Measurements from ENCODE around the gene ESPNL.
"Not testable (repeated sequence)": the region's sequence is repeated elsewhere in the genome, so short reads cannot be mapped to it uniquely, and the experiment has no call there.

ESPNL gene

GRCh38 chr2:238100049-238100820, at the start of gene ESPNL:
TSS of gene ESPNL (plus strand) at chr2:238100340. CDS start at chr2:238100420, 80 bp downstream.
- Histone ChIP-seq H3K27ac (peak within 1 kb of the TSS; percentile 60), H3K9me3 (ENCODE audit: severe bottlenecking) (no peaks in the 10 kb centered on the region), H3K4me3 (ENCODE audit: low read depth, low read length) (peak within 1 kb of the TSS; percentile 48), H3K27me3 (ENCODE audit: insufficient read depth, low read depth, severe bottlenecking) (no peaks in the 10 kb centered on the region), H3K36me3 (no peaks in the 10 kb centered on the region)
- TF ChIP-seq, protein P1, sequence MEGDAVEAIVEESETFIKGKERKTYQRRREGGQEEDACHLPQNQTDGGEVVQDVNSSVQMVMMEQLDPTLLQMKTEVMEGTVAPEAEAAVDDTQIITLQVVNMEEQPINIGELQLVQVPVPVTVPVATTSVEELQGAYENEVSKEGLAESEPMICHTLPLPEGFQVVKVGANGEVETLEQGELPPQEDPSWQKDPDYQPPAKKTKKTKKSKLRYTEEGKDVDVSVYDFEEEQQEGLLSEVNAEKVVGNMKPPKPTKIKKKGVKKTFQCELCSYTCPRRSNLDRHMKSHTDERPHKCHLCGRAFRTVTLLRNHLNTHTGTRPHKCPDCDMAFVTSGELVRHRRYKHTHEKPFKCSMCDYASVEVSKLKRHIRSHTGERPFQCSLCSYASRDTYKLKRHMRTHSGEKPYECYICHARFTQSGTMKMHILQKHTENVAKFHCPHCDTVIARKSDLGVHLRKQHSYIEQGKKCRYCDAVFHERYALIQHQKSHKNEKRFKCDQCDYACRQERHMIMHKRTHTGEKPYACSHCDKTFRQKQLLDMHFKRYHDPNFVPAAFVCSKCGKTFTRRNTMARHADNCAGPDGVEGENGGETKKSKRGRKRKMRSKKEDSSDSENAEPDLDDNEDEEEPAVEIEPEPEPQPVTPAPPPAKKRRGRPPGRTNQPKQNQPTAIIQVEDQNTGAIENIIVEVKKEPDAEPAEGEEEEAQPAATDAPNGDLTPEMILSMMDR (IDR thresholded peaks at IDR 0.05; ENCODE audit: low read depth, low read length) = no peak
- peak; percentile 86 for DNase-seq

DNA sequence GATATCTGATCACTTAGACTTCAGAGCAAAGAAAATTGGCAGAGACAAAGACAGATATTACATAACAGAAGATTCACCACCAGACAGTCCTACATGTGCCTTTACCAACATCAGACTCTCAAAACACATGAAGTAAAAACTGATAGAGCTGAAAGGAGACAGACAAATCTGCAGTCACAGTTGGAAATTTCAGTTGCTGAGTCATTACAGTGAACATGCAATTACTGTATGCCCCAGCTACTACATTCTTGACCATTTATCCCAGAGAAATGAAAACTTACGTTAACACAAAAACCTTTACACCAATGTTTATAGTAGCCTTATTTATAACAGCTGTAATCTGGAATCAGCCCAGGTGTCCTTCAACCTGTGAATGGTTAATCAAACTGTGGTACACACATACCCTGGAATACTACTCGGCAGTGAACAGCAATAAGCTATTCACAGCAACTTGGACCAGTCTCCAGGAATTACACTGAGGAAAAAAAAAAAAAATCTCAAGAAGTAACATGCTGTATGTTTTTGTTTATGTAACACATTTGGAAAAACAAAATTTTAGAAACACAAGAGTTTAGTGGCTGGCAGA, 46.9 kb upstream of the ESPNL start:
- Histone ChIP-seq H3K27ac (no peak overlapping the region), H3K4me3 (ENCODE audit: low read depth, low read length) (no peak overlapping the region), H3K36me3 (no peaks in the 10 kb centered on the region), H3K27me3 (ENCODE audit: insufficient read depth, low read depth, severe bottlenecking) (no peaks in the 10 kb centered on the region), H3K9me3 (ENCODE audit: severe bottlenecking) (peaks cover 3% of the 10 kb centered on the region)
- TF ChIP-seq, protein P1 (IDR thresholded peaks at IDR 0.05; ENCODE audit: low read depth, low read length) = no peak
- DNase-seq = no peak

DNA sequence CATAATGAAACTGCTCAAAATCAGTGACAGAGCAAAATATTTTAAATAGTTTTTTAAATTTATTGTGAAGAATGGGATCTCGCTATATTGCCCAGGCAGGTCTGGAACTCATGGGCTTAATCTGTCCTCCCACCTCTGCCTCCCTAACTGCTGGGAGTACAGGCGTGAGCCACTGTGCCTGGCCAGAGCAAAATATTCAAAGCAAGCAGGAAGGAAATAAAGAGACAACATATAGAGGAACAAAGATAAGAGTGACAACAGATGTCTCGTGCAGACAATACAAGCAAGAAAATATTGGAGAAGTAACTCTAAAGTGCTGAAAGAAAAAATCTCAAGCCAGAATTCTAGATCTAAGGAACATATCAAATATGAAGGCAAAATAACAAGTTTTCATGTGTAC, 44.3 kb upstream of the ESPNL start:
- Histone ChIP-seq H3K27ac (no peak overlapping the region), H3K27me3 (ENCODE audit: insufficient read depth, low read depth, severe bottlenecking) (no peaks in the 10 kb centered on the region), H3K9me3 (ENCODE audit: severe bottlenecking) (no peaks in the 10 kb centered on the region), H3K4me3 (ENCODE audit: low read depth, low read length) (no peak overlapping the region), H3K36me3 (no peaks in the 10 kb centered on the region)
- no peak for DNase-seq
- TF ChIP-seq, protein P1 (IDR thresholded peaks at IDR 0.05; ENCODE audit: low read depth, low read length) = no peak

DNA sequence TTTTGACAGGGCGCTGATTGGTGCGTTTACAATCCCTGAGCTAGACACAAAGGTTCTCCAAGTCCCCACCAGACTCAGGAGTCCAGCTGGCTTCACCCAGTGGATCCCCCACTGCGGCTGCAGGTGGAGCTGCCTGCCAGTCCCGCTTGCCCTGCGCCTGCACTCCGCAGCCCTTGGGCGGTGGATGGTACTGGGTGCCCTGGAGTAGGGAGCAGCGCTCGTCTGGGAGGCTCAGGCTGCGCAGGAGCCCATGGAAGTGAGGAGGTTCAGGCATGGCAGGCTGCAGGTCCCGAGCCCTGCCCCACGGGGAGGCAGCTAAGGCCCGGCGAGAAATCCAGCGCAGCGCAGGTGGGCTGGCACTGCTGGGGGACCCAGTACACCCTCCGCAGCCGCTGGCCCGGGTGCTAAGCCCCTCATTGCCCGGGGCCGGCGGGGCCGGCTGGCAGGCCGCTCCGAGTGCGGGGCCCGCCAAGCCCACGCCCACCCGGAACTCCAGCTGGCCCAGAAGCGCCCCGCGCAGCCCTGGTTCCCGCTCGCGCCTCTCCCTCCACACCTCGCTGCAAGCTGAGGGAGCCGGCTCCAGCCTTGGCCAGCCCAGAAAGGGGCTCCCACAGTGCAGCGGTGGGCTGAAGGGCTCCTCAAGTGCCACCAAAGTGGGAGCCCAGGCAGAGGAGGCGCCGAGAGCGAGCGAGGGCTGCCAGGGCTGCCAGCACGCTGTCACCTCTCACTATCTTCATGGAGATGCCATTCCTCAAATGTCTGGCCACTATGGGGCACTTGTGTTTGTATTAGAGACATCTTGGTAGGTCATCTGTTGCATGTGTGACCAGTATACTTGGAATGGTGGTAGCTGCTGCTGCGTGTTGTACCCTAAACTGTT, 42.2 kb upstream of the ESPNL start:
- H3K9me3 ChIP-seq (ENCODE audit: severe bottlenecking); H3K27me3 ChIP-seq (ENCODE audit: insufficient read depth, low read depth, severe bottlenecking); H3K27ac ChIP-seq; H3K4me3 ChIP-seq (ENCODE audit: low read depth, low read length); H3K36me3 ChIP-seq; DNase-seq: not testable (repeated sequence)

GRCh38 chr2:238059505-238059904, 40.6 kb upstream of the ESPNL start:
- Histone ChIP-seq H3K27me3 (ENCODE audit: insufficient read depth, low read depth, severe bottlenecking) (no peaks in the 10 kb centered on the region), H3K9me3 (ENCODE audit: severe bottlenecking) (no peaks in the 10 kb centered on the region), H3K27ac (peak overlapping the region; percentile 92), H3K4me3 (ENCODE audit: low read depth, low read length) (peak overlapping the region; percentile 80), H3K36me3 (peaks cover under 1% of the 10 kb centered on the region)
- TF ChIP-seq, protein P1 (IDR thresholded peaks at IDR 0.05; ENCODE audit: low read depth, low read length) = no peak
- no peak for DNase-seq

- H3K4me3 ChIP-seq (ENCODE audit: low read depth, low read length) = peak overlapping the region; percentile 80
- TF ChIP-seq, protein P1 (IDR thresholded peaks at IDR 0.05; ENCODE audit: low read depth, low read length) = no peak
- peak; percentile 46 for DNase-seq
- peaks cover 5% of the 10 kb centered on the region for H3K36me3 ChIP-seq
- no peaks in the 10 kb centered on the region for H3K9me3 ChIP-seq (ENCODE audit: severe bottlenecking)
- no peaks in the 10 kb centered on the region for H3K27me3 ChIP-seq (ENCODE audit: insufficient read depth, low read depth, severe bottlenecking)
- peak overlapping the region; percentile 92 for H3K27ac ChIP-seq
These were observed 40.0 kb upstream of the ESPNL start for GRCh38 chr2:238060096-238060541.

Measured in WERI-Rb-1 (cell line).